IMR-90 (cell line): ENCODE measurements around the gene DUSP3. TPM values are rescaled to one million over a fixed set of nuclear protein-coding genes. Genes with fewer than 3 reads are reported as not detected.

Source experiments
- ATAC-seq: fragments of 200-7000 bp; cut with Tn5 transposase; 2 replicates; pipeline ENCODE4 v1.9.1; 2020; ENCODE audit warnings: low read depth, mild to moderate bottlenecking, moderate library complexity
- BruUV-seq: library from RNA; stranded (reverse); fragments of 400-500 nt; replicated peaks from 2 replicates; lab custom pipeline; 2021; lab: Mats Ljungman, UMichigan
- CTCF ChIA-PET: fragments of 300-600 bp; formaldehyde crosslinking; extraction: SDS; loops from one replicate; lab custom pipeline; 2021; ENCODE audit warnings: antibody characterized with exemption; lab: Yijun Ruan, JAX
- POLR2A ChIA-PET: fragments of 300-600 bp; sonication (Branson Sonifier 250); formaldehyde crosslinking; loops from one replicate; lab custom pipeline; 2022; ENCODE audit warnings: antibody characterized with exemption; ENCODE audit not compliant: unreplicated experiment; lab: Charles Lee
- DNase-seq: peaks from one replicate; pipeline ENCODE4 v3.0.0; 2013
- H2AFZ ChIP-seq: replicated peaks from 2 replicates; pipeline ENCODE3; 2013; ENCODE audit warnings: low read length, mild to moderate bottlenecking; ENCODE audit not compliant: poor library complexity
- H2AK5ac ChIP-seq: 2 replicates; pipeline ENCODE4 v1.6.1; 2013; ENCODE audit warnings: low read depth, low read length, inconsistent platforms
- H2AK9ac ChIP-seq: replicated peaks from 2 replicates; pipeline ENCODE3; 2013; ENCODE audit warnings: mild to moderate bottlenecking, low read depth, low read length, moderate library complexity; ENCODE audit not compliant: poor library complexity
- H2BK120ac ChIP-seq: 2 replicates; pipeline ENCODE4 v1.6.1; 2013; ENCODE audit warnings: low read depth, low read length, inconsistent platforms
- H2BK15ac ChIP-seq: 3 replicates; pipeline ENCODE4 v1.6.1; 2013; ENCODE audit warnings: low read depth, low read length, inconsistent platforms
- H2BK20ac ChIP-seq: 2 replicates; pipeline ENCODE4 v1.6.1; 2013; ENCODE audit warnings: low read depth, mild to moderate bottlenecking, inconsistent platforms, low read length, moderate library complexity
- H2BK5ac ChIP-seq: 2 replicates; pipeline ENCODE4 v1.6.1; 2013; ENCODE audit warnings: mild to moderate bottlenecking, low read depth, low read length, inconsistent platforms; ENCODE audit not compliant: poor library complexity, severe bottlenecking
- H3K14ac ChIP-seq: replicated peaks from 2 replicates; pipeline ENCODE4 v1.6.1; 2013; ENCODE audit warnings: low read depth, low read length, inconsistent platforms
- H3K18ac ChIP-seq: 2 replicates; pipeline ENCODE4 v1.6.1; 2013; ENCODE audit warnings: low read depth, low read length, control low read depth
- H3K23ac ChIP-seq: 2 replicates; pipeline ENCODE4 v1.6.1; 2013; ENCODE audit warnings: low read depth, low read length, inconsistent platforms
- H3K27ac ChIP-seq: 2 replicates; pipeline ENCODE4 v1.5.1; 2013; ENCODE audit warnings: mild to moderate bottlenecking, control low read depth, low read length; ENCODE audit not compliant: insufficient read depth
- H3K27me3 ChIP-seq: 2 replicates; pipeline ENCODE4 v1.6.1; 2013; ENCODE audit warnings: low read length; ENCODE audit not compliant: control insufficient read depth, insufficient read depth
- H3K36me3 ChIP-seq: 2 replicates; pipeline ENCODE4 v1.6.1; 2013; ENCODE audit warnings: low read length, mixed read lengths; ENCODE audit not compliant: control insufficient read depth, insufficient read depth
- H3K4ac ChIP-seq: 2 replicates; pipeline ENCODE4 v1.6.1; 2013; ENCODE audit warnings: low read depth, low read length, inconsistent platforms
- H3K4me1 ChIP-seq: 2 replicates; pipeline ENCODE4 v1.6.1; 2013; ENCODE audit warnings: low read length, mixed read lengths; ENCODE audit not compliant: control insufficient read depth, insufficient read depth
- H3K4me2 ChIP-seq: 2 replicates; pipeline ENCODE4 v1.6.1; 2013; ENCODE audit warnings: low read depth, mild to moderate bottlenecking, control low read depth, low read length, moderate library complexity
- H3K4me3 ChIP-seq: 2 replicates; pipeline ENCODE4 v1.5.1; 2013; ENCODE audit warnings: low read depth, mild to moderate bottlenecking, control low read depth, low read length, moderate library complexity; ENCODE audit not compliant: insufficient read depth
- H3K56ac ChIP-seq: 2 replicates; pipeline ENCODE4 v1.6.1; 2013; ENCODE audit warnings: low read length, inconsistent platforms; ENCODE audit not compliant: insufficient read depth; ENCODE audit errors: extremely low read depth
- H3K79me1 ChIP-seq, 2 experiments: 2 replicates each; pipeline ENCODE4 v1.6.1; 2013; ENCODE audit warnings: low read length in 2 of 2, inconsistent platforms in 1 of 2, low read depth in 1 of 2
- H3K9ac ChIP-seq: 2 replicates; pipeline ENCODE4 v1.6.1; 2013; ENCODE audit warnings: low read depth, low read length, control low read depth
- H3K9me1 ChIP-seq: 2 replicates; pipeline ENCODE4 v1.6.1; 2013; ENCODE audit warnings: low read length, inconsistent platforms; ENCODE audit not compliant: insufficient read depth
- H3K9me3 ChIP-seq: 2 replicates; pipeline ENCODE4 v1.6.1; 2013; ENCODE audit warnings: low read length; ENCODE audit not compliant: control insufficient read depth, insufficient read depth
- H4K20me1 ChIP-seq: 2 replicates; pipeline ENCODE4 v1.6.1; 2013; ENCODE audit warnings: low read length, inconsistent platforms; ENCODE audit not compliant: insufficient read depth
- H4K5ac ChIP-seq: 2 replicates; pipeline ENCODE4 v1.6.1; 2013; ENCODE audit warnings: mild to moderate bottlenecking, low read depth, low read length, control low read depth
- H4K8ac ChIP-seq, 2 experiments: 2 replicates each; pipeline ENCODE4 v1.6.1; 2013; ENCODE audit warnings: low read depth in 2 of 2, low read length in 2 of 2, control low read depth in 1 of 2, inconsistent platforms in 1 of 2
- H4K91ac ChIP-seq: 2 replicates; pipeline ENCODE4 v1.6.1; 2013; ENCODE audit warnings: low read depth, low read length, inconsistent platforms; ENCODE audit not compliant: insufficient read depth
- ELK1 ChIP-seq: fragments of 150-350 bp; IDR thresholded peaks from 2 replicates; pipeline ENCODE4 v1.6.1; 2016; ENCODE audit warnings: low read depth, mild to moderate bottlenecking, low read length, moderate library complexity, borderline replicate concordance
- WGBS, 2 experiments: methylation state at CpG; one replicate each; pipeline versions ENCODE4 v1.1.5 to v1.1.7; 2013; ENCODE audit warnings: missing lambda C conversion rate in 2 of 2; ENCODE audit not compliant: insufficient read length in 1 of 2; ENCODE audit errors: extremely low coverage in 2 of 2; 5-methylcytosine and 5-hydroxymethylcytosine counted together
- dilution Hi-C: fragments of 300-500 bp; cut with HindIII; formaldehyde crosslinking; loops from one replicate; pipeline ENCODE4 v1.14.3; 2018; ENCODE audit warnings: low sequenced_read_pairs; ENCODE audit not compliant: unreplicated experiment
- in situ Hi-C: fragments of 300-500 bp; cut with MboI; formaldehyde crosslinking; loops from 3 replicates; pipeline ENCODE4 v1.14.3; 2019; ENCODE audit warnings: low sequenced_read_pairs, inconsistent platforms, mixed read lengths
- intact Hi-C: fragments of 100-400 bp; cut with micrococcal nuclease; formaldehyde crosslinking; loops from 2 replicates; pipeline ENCODE4 v1.10.0; 2022
- polyA plus RNA-seq, 3 experiments: library from polyadenylated mRNA; depleted of rRNA; stranded (reverse); fragments of >200 nt; gene quantifications; 2 replicates each; pipeline ENCODE4 v1.2.3, GENCODE V29; 2012; ENCODE audit warnings: low replicate concordance in 1 of 3
- total RNA-seq: library from RNA; depleted of rRNA; stranded (reverse); fragments of >200 nt; gene quantifications from 2 replicates; pipeline ENCODE4 v1.2.3, GENCODE V29; 2012

DUSP3 gene
- total and polyA plus RNA-seq, 2 of the 4 experiments (the other 2 are of a cell fraction), result 33.3 to 40.9 TPM

- Histone ChIP-seq H3K4ac (no peak overlapping the region), H2BK15ac (no peak overlapping the region), H2AK9ac (no peak overlapping the region), H3K79me1 (no peaks in the 10 kb centered on the region), H3K4me3 (no peak overlapping the region), H2BK5ac (no peak overlapping the region), H4K20me1 (no peaks in the 10 kb centered on the region), H3K9me1 (peaks cover 19% of the 10 kb centered on the region), H2AFZ (no peak overlapping the region), H3K4me1 (peaks cover 18% of the 10 kb centered on the region), H3K23ac (no peak overlapping the region), H3K27me3 (no peaks in the 10 kb centered on the region), H2BK20ac (no peak overlapping the region), H4K8ac (no peak overlapping the region), H3K36me3 (no peaks in the 10 kb centered on the region), H3K27ac (no peak overlapping the region), H3K18ac (no peak overlapping the region), H3K4me2 (no peak overlapping the region), H2AK5ac (no peak overlapping the region), H3K9ac (no peak overlapping the region), H4K91ac (no peak overlapping the region), H4K5ac (no peak overlapping the region), H2BK120ac (no peak overlapping the region), H3K9me3 (no peaks in the 10 kb centered on the region), H3K56ac (no peak overlapping the region), H3K14ac (no peak overlapping the region)
- POLR2A ChIA-PET, result no interaction called here
- DNase-seq (no peak), ATAC-seq (no peak)
- no TSS peak for BruUV-seq
- intact Hi-C loops, result no loop called here
- 100% methylated on average over 1 of the region's 2 CpGs; no CpG with 5 or more reads in 1 of the 2 experiments for WGBS, 2 experiments
- in situ Hi-C loops, result no loop called here
- dilution Hi-C loops, result no loop called here
- TF ChIP-seq ELK1, result no peak
- CTCF ChIA-PET, result no interaction called here
Measured at GRCh38 chr17:43737722-43738121, 41.1 kb downstream of the DUSP3 start.
